ENCODE results near the gene PRAME.
"Not testable (repeated sequence)": the region's sequence is repeated elsewhere in the genome, so short reads cannot be mapped to it uniquely, and the experiment has no call there.

Gene PRAME, protein sequence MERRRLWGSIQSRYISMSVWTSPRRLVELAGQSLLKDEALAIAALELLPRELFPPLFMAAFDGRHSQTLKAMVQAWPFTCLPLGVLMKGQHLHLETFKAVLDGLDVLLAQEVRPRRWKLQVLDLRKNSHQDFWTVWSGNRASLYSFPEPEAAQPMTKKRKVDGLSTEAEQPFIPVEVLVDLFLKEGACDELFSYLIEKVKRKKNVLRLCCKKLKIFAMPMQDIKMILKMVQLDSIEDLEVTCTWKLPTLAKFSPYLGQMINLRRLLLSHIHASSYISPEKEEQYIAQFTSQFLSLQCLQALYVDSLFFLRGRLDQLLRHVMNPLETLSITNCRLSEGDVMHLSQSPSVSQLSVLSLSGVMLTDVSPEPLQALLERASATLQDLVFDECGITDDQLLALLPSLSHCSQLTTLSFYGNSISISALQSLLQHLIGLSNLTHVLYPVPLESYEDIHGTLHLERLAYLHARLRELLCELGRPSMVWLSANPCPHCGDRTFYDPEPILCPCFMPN

DNA sequence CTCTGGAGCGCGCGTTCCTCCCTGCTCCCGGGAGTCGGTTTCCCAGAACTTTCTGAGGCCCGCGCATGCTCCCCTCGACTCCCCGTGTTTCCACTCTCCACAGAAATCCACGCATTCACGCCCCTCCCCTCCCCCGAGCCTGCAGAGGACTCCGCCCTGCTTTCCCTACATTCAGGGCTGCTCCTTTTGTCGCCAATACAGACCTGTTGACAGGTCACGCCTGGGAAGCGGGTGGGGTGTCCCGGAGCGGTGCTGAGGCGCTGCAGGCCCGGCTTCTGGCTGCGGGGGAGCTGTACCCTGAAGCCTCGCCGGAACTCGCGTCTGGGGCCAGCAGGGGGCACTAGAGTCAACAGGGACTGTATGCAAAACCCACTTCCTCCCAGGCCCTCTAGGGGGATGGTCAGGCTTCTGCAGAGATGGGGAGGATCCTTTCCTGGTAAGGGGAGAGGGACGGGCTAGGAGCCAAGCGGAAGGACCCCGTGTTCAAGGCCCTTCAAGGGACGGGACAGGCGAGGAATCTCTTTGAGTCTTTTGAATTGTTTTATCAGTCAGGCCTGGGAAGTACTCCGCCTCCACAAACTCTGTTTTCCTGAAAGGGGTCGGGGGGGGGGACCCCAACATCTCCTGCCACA, at the start of gene PRAME:
Gene PRAME, minus strand, starts transcription at position 294 of the 632 bp plus-strand sequence. CDS start 2,433 bp downstream, outside the sequence.
- in situ Hi-C loops (cut with HindIII; ENCODE audit: low sequenced_read_pairs) = no loop called here

DNA sequence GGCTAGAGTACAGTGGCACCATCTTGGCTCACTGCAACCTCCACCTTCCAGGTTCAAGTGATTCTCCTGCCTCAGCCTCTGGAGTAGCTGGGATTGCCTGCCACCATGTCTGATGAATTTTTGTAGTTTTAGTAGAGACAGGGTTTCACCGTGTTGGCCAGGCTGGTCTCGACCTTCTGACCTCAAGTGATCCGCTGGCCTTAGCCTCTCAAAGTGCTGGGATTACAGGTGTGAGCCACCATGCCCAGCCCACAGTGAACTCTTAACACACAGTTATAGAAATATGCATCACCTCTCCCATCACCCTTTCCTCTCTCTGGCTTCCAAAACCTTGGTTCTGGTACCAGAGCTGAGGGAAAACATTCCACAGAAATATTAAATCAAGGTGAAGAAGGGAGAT, 49.0 kb upstream of the PRAME start:
- in situ Hi-C loops (cut with HindIII; ENCODE audit: low sequenced_read_pairs) = not testable (repeated sequence)

DNA sequence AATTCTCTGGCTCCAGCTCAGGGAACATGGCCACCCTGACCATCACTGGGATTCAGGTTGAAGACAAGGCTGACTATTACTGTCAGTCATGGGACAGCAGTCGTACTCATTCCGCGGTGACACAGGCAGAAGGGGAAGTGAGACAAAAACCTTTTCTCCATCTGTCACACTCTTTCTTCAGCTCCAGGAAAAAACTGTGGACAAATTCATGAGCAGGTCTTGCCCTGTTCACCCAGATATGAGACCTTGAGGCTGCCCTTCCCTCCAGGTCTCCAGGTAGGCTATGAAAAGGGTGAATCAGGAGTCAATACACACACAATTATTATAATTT, 46.0 kb upstream of the PRAME start:
- in situ Hi-C loops (cut with HindIII; ENCODE audit: low sequenced_read_pairs) = no loop called here

DNA sequence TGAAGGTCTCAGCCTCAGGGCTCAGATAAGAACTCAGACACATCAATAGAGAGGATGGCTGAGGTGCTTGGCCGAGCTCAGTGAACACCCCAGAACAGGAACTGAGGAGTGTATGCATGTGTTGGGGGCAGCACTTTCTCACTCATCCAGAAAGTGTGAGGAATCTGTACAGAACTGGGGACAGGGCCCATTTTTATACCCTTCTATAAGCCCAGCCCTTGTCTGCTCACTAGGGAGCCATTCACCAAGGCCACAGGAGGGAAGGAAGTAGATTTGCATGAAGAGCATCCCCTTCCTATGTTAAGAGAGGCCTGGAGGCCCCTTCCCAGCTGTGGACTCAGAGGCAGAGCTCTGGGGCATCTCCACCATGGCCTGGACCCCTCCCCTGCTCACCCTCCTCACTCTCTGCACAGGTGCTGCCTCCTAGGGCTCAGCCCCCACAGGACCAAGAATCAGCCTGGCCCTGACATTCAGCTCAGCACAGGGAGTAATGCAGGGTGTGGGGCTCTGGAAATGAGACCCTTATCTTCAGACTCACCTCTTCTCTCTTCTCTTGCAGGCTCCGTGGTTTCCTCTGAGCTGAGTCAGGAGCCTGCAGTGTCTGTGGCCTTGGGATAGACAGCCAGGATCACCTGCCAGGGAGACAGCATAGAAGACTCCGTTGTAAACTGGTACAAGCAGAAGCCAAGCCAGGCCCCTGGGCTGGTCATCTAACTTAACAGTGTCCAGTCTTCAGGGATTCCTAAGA, 45.4 kb upstream of the PRAME start:
- in situ Hi-C loops (cut with HindIII; ENCODE audit: low sequenced_read_pairs) = no loop called here

DNA sequence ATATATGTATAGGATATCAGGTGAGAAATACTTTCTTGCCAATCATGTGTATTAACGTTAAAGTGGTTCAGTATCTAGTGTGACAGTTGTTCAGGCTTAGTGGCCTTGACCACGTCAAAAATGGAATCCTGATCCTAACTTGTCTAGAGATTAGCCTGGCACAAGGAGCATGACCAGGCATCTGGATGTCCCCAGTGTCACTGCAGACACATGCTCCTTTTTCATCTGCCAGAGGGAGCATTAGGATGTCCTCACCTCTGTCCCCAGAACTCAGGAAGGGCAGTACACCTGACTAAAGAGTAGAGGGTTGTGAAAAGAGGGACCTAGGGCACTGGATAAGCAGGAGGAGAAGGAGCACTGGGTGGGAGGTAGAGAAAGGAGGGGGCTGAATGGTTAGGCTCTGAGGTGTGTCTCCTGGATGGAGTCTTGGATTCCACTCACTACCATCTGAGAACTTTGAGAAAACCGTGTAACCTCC, 44.4 kb upstream of the PRAME start:
- in situ Hi-C loops (cut with HindIII; ENCODE audit: low sequenced_read_pairs) = no loop called here

DNA sequence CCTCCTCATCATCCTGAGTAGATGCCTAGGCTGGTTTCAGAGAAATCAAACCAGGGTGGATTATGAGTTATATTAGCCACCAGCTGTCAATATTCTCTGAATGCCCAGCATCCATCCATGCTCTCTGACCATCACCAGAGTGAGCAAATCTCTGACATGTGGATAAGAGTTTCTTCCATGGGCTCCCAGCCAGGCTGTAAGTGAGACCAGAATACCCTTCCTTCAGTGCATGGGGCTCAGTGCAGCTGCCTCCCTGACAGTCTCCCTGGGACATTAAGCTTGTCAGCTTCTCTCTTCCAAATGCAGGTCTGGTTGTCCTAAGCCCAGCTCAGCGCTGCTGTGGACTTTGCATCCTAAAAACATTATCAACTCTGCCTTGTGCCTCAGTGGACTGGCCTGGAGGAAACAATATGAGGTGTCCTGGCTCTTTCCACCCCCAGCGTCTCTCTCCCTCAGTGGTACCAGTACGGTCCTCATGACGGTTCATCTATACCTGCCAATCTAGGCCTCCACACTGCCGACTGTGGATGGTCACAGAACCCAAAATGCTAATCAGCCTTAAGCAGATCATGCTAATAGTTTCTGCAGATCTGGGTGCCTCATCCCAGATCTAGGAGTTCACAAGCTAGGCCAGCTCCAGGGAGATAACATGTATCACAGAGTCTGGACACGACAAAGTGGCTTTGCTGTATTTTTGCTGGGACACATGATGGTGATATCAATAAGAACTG, 41.6 kb upstream of the PRAME start:
- in situ Hi-C loops (cut with HindIII; ENCODE audit: low sequenced_read_pairs) = no loop called here

DNA sequence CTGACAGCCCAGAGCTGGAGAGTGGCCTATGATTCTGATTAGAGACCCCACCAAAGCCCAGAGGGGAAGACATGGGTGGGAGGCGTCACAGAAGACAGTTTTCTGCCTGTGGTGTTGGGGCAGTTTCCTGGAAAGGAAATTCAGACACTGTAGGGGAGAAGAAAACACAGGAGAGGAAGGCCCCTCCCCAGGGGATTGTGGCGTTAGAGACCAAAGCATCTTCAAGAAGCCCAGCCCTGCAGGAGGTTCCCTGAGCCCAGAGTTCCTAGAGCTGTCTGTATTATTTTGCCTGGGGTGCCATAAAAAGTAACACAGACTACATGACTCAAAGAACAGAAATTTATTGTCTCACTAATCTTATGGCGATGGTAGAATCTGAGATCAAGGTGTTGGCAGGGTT, 40.2 kb upstream of the PRAME start:
- in situ Hi-C loops (cut with HindIII; ENCODE audit: low sequenced_read_pairs) = no loop called here

DNA sequence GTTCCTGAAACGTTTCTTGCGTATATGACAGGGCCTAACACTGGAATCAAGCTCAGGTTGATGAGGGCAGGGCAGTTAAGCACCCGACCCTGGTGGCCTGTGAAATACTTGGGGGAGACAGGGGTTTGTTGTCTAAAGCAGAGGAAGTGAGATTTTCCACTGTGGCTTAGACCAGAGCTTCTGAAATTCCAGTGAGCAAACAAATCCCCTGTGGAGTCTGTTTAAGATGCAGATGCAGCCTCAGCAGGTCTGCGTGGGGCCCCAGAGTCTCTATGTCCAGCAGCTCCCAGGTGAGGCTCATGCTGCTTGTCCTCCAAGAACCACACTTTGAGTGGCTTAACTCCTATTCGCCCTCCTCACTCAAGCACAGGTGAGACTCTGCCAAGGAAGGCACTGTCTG, 39.1 kb upstream of the PRAME start:
- in situ Hi-C loops (cut with HindIII; ENCODE audit: low sequenced_read_pairs) = no loop called here

DNA sequence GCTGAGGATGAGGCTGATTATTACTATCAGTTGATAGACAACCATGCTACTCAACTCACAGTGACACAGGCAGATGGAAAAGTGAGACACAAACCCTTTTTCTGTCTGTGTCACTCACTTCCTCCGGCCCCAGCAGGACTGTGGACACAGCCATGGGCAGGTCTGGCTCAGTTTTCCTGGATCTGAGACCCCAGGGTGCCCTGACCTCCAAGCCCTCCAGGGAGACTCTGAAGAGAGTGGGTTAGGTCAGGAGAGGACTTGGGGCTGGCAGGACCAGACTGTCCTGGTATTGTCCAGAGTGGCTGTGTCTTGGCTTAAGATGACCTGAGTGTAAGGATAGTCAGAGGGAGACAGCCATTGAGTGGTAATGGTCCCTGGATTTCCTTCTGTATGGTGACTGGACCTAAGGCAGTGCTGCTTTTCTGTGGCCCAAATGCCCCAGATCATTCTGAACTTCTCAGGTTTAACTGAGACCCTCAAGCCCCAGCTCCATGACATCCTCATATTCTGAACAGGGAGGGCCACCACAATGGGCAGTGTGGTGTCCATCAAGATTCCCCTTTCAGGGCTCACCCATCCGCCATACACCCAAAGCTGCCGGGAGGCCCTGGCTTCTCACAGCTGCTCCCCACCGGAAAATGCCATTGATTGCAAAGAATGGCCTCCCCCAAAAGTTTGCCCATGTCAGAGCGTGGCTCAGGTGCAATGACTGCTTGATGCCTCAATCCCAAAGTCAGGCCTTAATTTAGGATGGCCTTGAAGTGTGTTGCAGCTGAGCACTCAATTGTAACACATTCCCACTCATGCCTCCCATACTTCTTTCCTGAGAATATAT, 36.2 kb upstream of the PRAME start:
- in situ Hi-C loops (cut with HindIII; ENCODE audit: low sequenced_read_pairs) = no loop called here

DNA sequence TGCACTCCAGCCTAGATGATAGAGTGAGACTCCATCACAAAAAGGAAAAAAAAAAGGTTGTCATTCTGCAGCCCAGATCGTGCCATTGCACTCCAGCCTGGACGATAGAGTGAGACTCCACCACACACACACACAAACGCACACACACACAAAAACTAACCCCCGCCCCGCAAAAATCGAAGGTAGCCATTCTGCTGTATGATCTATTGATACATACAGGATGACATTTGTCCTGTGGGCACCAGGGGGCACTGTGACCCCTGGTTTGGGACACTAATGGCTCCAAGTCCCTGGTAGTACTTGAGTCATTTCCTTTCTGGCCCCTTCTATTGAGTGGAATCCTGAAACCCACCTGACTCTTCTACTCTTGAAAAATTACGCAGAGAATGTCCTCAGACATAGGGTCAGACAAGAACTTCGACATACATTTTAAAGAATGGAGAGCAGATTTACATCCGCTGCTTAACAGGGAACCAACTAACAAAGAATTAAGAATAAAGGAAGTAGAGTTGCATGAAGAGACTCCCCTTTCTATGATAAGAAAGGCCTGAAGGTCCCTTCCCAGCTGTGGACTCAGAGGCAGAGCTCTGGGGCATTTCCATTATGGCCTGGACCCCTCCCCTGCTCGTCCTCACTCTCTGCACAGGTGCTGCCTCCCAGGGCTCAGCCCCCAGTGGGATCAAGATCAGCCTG, 35.0 kb upstream of the PRAME start:
- in situ Hi-C loops (cut with HindIII; ENCODE audit: low sequenced_read_pairs) = no loop called here

DNA sequence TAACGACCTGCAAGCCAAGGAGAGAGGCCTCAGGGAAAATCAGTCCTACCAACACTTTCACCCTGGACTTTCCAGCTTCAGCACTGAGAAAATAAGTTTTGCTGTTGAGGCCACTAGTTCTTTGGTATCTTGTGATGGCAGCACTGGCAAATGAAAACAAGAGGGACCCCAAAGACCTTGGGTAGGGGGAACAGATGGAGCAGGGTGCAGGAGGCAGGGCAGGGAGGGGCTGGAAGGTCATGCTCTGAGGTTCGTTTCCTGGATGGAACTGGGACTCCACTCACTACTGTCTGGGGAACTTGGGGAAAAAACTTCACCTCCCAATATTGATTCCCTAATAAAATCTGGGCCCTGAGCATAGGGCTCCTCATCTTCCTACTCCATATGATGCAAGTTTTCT, 34.2 kb upstream of the PRAME start:
- in situ Hi-C loops (cut with HindIII; ENCODE audit: low sequenced_read_pairs) = no loop called here

DNA sequence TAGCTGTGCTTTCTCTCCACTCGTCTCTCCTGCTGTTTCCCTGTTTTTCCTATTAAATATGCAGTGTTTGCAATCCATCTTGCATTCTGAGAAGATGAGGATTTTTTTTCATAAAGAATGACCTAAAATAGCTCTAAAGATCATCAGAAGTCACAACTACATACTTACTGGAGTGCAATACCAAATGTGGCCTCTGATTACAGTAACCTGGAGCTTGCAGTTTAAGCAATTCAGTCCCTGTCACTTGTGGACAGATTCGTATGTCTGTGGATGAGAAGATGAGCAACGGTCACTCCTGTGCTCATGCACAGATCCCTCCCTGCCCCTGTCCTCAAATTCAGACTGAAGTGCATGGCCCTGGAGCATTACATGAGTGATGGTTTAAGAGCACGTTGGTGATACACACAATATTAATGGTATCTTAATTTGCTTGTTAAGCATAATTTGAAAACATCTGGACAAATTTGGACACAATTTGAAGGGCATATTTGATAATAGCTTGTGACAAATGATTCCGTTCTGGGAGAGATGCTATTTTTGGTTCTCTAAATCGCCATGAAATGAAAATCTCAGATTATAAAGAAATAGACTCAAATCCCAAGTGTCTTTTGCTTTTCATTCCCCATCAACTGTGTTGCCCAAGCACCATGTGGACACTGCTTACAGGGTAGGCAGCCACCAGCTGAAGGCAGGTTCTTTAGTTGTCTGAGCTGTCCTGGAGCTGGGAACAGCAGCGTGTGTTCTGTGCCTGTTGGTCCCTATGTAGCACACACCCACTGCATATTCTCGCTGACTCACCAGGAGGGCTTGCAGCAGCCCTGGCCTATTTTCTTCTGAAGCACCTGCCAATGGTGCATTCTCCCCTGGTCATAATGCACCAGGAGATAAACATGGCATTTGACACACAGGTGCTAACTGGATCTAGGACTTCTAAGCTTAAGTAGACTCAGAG, 32.6 kb upstream of the PRAME start:
- in situ Hi-C loops (cut with HindIII; ENCODE audit: low sequenced_read_pairs) = no loop called here

DNA sequence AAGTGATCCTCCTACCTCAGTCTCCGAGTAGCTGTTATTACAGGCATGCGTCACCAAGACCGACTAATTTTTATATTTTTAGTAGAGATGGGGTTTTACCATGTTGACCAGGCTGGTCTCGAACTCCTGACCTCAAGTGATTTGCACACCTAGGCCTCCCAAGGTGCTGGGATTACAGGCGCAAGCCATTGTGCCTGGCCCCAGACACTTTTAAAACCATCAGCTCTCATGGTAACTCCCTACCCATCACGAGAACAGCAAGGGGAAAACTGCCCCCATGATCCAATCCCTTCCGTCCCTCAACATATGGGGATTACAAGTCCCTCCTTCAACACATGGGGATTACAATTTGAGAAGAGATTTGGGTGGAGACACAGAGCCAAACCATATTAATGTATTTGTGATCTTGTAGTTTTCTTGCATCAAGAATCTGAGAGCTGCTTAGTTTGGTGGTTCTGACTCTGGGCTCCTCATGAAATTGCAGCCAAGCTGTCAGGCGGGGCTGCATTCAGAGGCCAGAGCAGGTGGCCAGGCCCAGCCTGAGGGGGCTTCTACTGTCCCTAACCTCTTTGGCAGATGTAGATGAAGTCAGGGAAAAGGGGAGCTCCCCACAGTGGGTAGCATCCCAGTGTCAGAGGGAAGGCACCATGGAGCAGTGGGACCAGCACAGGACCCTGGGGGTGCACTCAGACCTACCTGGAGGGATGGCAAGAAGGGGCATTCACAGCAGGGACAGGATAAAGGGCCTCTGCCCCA, 31.2 kb upstream of the PRAME start:
- in situ Hi-C loops (cut with HindIII; ENCODE audit: low sequenced_read_pairs) = no loop called here

DNA sequence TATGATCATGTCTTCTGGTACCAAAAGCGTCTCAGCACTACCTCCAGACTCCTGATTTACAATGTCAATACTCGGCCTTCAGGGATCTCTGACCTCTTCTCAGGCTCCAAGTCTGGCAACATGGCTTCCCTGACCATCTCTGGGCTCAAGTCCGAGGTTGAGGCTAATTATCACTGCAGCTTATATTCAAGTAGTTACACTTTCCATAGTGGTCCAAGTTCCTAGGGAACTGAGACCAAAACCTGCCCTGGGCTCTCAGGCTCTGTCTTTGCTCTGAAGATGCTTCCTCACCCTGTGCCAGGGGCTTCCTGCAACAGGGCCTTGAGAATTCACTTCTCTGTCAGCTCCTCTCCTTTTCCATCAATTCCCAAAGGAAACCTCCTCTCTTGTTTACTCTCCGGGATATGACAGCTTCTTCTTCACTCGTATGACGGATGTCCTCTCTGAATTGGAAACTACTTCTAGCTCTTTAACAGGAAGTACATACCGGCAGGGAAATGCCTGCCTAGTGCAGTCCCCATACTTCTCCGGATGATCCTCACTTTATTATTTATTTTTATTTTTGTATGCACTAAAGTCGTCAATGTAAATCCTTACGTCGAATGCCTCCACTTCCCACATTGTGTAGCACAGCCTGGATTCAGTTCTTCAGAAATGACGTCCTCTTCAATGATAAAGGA, 29.6 kb upstream of the PRAME start:
- in situ Hi-C loops (cut with HindIII; ENCODE audit: low sequenced_read_pairs) = no loop called here

DNA sequence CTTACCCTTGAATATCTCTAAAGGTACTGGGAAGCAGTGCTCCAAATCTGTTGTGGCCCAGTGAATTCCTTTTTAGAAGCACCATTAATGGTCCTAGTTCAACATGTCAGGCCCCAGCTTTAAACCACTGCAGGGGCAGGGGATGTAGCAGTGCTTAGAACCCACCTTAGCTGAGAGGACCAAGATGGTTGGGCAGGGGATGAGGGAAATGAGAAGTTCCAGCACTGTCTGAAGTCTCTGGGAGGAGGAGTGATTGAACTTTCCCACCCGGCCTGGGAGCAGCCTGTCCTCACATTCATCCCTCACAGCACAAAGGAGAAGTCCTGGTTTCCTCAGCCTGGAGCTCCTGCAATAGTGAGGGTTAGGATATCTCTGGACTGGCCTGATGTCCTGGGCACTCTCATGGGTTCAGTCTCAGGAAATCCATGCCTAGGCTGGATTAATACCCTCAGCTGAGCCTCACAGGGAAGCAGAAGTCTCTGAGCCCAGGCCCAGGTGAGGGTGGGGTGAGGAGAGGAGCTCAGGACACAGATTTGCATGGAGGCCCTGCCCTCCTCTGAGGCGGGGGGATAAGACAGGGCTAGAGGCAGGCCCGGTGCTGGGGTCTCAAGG, 28.6 kb upstream of the PRAME start:
- in situ Hi-C loops (cut with HindIII; ENCODE audit: low sequenced_read_pairs) = no loop called here

DNA sequence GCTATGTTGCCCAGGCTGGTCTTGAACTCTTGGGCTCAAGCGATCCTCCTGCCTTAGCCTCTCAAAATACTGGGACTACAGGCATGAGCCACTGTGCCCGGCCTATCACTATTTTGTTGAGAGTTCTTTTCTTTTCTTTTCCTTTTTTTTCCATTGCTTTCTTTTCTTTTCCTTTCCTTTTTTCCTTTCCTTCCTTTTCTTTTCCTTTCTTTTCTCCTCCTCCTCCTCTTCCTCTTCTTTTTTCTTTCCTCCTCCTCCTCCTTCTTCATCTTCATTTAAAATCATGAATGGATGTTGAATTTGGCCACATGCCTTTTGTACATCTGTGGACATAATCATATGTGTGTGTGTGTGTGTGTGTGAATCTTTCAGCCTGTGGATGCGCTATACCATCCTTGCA, 25.7 kb upstream of the PRAME start:
- in situ Hi-C loops (cut with HindIII; ENCODE audit: low sequenced_read_pairs) = no loop called here

DNA sequence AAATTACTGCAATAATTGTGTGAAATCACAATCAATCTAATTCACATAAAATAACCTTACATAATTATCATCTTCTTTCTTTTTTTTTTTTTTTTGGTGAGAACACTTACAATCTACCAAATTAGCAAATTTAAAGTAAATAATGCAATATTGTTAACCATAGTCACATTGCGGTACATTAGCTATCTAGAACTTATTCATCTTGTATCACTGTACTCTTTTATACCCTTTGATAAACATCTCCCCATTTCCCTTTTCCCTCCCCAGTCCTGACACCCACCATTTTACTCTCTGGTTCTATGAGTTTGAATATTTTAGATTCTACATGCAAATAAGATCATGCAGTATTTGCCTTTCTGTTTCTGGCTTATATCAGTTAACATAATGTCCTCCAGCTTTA, 24.0 kb upstream of the PRAME start:
- in situ Hi-C loops (cut with HindIII; ENCODE audit: low sequenced_read_pairs) = no loop called here

All from endothelial cell of hepatic sinusoid (primary cell).